ENCODE measurements around the gene PPARGC1A.

PPARGC1A gene

DNA sequence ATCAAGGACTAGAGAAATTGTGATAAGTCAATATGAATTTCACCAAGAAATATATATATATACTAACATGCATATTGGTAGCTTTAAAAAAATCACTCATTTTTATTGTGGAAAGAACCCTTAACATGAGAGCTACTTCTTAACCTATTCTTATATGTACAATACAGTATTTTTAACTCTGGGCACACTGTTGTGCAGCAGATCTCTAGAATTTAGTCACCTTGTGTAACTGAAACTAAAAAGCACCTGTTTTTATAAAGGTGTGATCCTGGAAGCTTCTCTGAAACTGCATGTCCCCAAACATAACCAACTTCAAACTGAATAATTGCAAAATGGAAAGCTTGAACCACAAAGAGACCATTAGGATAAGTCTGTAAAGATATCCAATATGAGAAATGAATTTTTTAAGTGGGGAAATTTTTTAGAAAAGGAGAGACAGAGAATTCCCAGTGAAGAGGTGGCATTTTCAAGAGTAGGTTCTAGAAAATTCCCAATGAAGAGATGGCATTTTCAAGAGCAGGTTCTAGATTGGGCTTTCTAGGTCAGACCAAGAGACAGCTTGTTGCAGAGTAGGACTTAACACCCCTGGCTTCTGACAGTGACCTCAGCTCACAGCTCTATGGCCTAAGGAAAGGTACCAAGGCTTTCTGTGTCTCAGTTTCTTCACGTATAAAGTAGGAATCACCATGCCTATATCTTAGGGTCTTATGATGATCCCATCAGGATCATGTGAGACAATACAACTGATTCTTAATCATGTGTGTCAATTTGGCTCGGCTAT, 22.0 kb upstream of the PPARGC1A start:
- no peak for DNase-seq (ENCODE audit: low spot score)

GRCh38 chr4:23909671-23910070, 19.8 kb upstream of the PPARGC1A start:
- DNase-seq (ENCODE audit: low spot score), result no peak

GRCh38 chr4:23906839-23907238, 17.0 kb upstream of the PPARGC1A start:
- no peak for DNase-seq (ENCODE audit: low spot score)

DNA sequence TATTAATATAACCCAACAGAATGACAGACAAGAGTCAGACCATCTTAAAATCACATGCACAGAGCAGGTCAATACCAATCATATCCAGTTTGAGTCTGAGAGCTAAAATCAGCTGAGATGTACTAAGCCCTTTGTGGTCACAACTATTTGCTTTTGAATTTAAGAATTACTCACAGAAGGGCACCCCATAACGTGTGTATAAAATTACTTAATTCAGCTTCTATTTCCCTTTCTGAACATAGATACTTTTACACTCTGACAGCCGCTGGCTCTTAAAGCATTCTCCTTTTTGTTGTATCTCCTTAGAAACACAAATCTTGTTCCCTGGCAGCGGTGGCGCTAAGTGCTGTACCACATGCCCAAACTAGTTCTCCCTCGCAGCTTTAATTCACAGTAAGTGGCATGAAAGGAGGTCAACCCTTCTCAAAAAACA, 14.8 kb upstream of the PPARGC1A start:
- no peak for DNase-seq (ENCODE audit: low spot score)

DNA sequence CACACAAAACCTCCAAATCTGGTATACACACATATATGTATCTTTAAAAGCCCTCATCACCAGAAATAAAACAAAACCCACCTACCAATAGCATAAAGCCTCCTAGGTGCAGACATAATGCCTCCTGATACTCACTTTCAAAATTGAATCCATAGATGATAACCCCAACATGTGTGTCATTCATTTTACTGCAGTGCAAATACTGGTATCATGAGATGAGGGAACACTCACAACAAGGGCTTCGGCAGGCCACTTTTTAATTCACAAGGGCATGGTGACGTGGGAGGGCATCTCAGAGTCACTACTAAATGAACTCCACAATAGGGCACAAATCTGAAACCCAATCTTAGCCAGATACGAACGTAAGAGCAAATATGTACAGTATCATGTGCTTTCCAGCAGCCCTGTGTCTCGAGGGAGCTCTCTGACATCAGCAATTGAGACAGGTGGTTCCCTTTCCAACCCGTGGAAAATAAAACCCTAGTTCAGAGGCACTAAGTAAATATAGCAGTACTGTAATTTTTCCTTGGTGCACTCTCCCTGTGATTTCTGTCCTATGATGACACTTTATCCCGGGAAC, 14.1 kb upstream of the PPARGC1A start:
- no peak for DNase-seq (ENCODE audit: low spot score)

DNA sequence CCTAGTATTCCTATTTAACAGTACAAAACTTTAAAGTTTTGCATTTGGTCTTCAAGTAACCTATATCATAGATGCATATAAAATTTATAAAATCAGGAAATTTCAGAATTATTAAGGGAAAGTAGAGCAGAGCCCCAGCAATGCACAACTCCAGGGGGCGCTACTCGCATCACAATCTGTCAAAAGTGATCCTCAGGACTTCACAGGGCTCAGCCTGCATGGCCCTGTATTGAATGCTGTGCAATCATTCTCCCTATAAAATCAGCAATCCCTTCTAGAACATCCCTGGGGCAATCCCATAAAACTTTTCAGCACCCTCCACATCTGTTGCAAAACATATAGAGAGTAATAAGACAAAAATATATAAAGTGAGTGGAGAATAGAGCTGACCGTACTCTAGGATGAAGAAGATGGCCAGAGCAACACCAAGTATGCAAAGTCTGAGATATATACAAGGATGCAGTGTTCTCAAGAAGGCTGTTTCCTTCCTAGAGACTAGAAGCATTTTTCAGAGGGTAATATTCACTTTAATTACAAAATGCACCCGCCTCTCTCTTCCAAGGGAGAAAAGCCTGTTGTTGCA, 12.5 kb upstream of the PPARGC1A start:
- DNase-seq (ENCODE audit: low spot score), result no peak

DNA sequence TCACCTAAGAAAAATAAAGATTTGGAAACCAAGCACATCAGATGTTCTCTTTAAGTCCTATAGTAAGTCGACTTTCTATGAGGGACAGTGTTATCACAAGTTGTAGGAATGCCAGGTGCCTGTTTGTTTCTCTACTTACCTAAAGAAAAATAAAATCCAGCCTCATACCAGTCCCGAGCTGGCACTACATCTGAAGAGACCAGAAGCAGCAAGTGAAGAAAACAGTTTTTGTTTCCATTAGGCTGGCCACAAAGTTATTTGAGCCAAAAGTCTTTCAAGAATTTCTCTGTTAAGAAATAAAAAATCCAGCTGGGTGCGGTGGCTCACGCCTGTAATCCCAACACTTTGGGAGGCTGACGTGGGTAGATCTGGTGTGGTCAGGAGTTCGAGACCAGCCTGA, 10.8 kb upstream of the PPARGC1A start:
- DNase-seq (ENCODE audit: low spot score), result no peak

DNA sequence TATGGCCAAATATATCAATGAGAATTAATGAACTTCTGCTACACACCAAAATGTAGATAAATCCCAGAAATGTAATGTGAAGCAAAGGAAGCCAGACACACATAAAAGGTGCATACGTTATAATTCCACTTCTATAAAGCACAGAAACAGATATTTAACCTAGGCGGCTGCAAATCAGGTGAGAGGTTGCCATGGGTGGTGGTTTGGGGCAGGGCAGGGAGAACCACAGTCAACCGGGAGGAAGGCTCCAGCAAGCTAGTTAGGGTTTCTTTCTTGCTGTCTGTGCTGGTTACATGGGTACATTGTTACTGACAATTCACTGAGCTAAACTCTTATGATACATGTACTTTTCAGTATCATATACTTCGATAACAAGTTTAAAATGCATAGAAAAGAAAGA, 9.7 kb upstream of the PPARGC1A start:
- no peak for DNase-seq (ENCODE audit: low spot score)

- no peak for DNase-seq (ENCODE audit: low spot score)
Observed at GRCh38 chr4:23897564-23898109, 7.8 kb upstream of the PPARGC1A start.

GRCh38 chr4:23894021-23894420, 4.2 kb upstream of the PPARGC1A start:
- no peak for DNase-seq (ENCODE audit: low spot score)

- no peak for DNase-seq (ENCODE audit: low spot score)
Observed at GRCh38 chr4:23891064-23891421, 1.2 kb upstream of the PPARGC1A start.

GRCh38 chr4:23890369-23891063, 669 bp upstream of the PPARGC1A start:
- no peak for DNase-seq (ENCODE audit: low spot score)

DNA sequence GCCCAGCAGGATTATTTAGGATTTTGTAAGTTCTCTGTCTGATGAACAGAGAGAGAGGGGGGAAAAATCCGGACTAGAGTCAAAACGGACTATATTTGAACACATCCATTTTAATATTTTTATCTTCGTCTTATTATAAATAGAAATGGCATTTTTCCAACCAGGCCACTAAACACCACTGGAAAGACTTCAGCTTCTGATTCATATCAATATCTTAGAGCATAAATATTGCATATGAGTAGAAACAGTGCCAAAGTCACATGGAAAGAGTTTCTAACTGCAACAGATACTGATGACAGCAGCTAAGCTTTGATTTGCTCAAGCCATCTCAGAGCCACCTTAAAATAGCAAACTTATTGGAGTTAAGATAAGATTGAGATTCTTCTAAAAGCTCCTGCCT, 456 bp downstream of the PPARGC1A start:
- DNase-seq (ENCODE audit: low spot score), result no peak

DNA sequence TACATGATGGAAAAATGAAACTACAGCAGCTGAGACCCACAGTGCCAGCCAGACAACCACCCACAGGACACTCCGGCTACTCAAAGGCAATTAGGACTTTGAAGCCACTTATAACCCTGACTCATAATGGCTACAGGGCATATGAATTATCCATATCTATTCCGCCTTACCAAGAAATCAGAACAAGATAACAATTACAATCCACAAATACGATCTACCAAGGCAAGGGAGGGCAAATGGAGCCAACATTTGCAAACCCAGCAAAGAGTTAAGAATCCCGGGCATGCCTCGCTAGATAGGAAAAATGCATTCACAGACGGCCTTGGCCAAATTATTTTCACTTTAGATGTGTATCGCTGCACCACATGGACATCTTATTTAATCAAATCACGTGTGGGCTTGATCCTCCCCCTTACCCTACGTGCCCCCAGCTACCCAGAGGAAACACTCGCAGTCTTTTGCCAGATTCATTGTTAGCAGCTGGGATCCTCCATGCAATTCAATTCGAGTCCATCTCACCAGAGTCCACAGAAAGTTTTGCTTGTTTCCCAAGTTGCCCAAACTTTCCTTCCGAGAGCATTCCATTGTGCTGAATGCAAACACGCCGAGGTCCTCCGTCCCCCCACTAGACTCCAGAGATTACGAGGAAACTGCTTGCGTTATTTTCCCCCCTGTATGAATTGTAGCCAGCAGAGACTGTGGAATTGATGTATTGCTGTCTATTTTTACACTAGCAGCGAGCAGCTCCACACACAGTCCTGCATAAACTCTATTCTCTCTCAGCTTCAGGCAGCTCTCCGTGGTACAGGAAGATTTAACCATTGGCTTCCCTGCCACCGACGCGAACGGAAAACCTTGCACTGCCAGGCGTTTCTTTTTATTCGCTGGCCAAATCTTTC, 1.2 kb downstream of the PPARGC1A start:
- no peak for DNase-seq (ENCODE audit: low spot score)

- DNase-seq (ENCODE audit: low spot score), result no peak
Observed at GRCh38 chr4:23887989-23888388, 1.9 kb downstream of the PPARGC1A start.

DNA sequence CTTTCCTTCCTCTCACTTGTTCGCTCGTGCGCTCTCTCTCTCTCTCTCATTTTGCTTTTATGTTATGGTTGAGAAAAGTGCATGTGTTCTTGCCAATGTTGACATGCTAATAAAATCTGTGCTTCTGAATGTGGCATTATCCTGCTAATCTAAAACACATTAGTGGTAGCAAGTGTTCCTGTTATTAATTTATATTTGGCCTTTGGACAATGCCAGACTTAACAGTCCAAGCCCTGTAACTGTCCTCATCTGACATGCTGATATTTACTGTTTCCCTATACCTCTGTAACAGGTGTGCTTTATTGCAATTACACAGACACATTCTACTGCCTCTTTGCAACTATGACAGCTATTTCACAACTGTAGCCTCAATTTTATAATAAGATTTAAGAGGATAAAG, 2.7 kb downstream of the PPARGC1A start:
- no peak for DNase-seq (ENCODE audit: low spot score)

- DNase-seq (ENCODE audit: low spot score), result no peak
Observed at GRCh38 chr4:23885943-23886590, 3.8 kb downstream of the PPARGC1A start.

- no peak for DNase-seq (ENCODE audit: low spot score)
Observed at GRCh38 chr4:23884741-23885140, 5.1 kb downstream of the PPARGC1A start.

GRCh38 chr4:23884261-23884660, 5.6 kb downstream of the PPARGC1A start:
- DNase-seq (ENCODE audit: low spot score), result no peak

DNA sequence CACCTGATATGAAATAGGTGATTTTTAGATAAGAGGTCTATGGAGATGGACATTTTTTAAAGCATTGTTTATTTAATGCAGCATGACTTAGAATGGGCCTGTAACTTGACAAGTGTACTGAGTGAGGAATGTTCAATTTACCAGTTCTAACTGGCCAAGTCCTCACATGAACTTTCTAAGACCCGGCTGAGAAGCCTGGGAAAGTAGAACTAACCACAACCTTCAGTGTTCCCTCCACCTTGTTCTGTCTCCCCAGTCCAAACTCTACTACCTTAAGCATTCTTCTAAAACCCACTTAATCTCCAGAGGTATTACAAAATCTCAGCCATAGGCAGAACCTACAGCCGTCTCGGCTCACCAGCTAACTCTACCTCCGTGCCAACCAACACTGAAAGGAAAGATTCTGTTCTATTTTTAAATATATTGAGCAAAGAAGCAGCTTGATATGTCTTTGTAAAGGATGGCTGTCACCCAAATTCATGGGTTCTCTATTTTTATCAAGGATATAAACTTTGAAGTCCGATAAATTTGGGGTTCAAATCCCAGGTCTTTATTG, 6.8 kb downstream of the PPARGC1A start:
- no peak for DNase-seq (ENCODE audit: low spot score)
